ENCODE results near the gene ACVR1.

The ACVR1 gene

GRCh38 chr2:157857881-157858280 is 18.2 kb downstream of the ACVR1 start:
- DNase-seq (ENCODE audit: insufficient read length, low spot score): no peak
- FAIRE-seq: no peak

- FAIRE-seq (no peak), DNase-seq (ENCODE audit: insufficient read length, low spot score) (no peak)
Measured at GRCh38 chr2:157856187-157856515, 20.0 kb downstream of the ACVR1 start.

GRCh38 chr2:157853820-157854219 is 22.3 kb downstream of the ACVR1 start:
- FAIRE-seq (no peak), DNase-seq (ENCODE audit: insufficient read length, low spot score) (no peak)

- DNase-seq (ENCODE audit: insufficient read length, low spot score): no peak
- FAIRE-seq: no peak
Measured at GRCh38 chr2:157853211-157853610, 22.9 kb downstream of the ACVR1 start.

GRCh38 chr2:157849591-157849990 is 26.5 kb downstream of the ACVR1 start:
- DNase-seq (ENCODE audit: insufficient read length, low spot score): no peak
- no peak for FAIRE-seq

- DNase-seq (ENCODE audit: insufficient read length, low spot score): no peak
- no peak for FAIRE-seq
Measured at GRCh38 chr2:157848213-157848612, 27.9 kb downstream of the ACVR1 start.

- DNase-seq (ENCODE audit: insufficient read length, low spot score) (no peak), FAIRE-seq (no peak)
Measured at GRCh38 chr2:157845081-157845480, 31.0 kb downstream of the ACVR1 start.

- FAIRE-seq: no peak
- no peak for DNase-seq (ENCODE audit: insufficient read length, low spot score)
Measured at GRCh38 chr2:157843935-157844334, 32.2 kb downstream of the ACVR1 start.

- no peak for DNase-seq (ENCODE audit: insufficient read length, low spot score)
- no peak for FAIRE-seq
Measured at GRCh38 chr2:157843081-157843480, 33.0 kb downstream of the ACVR1 start.

GRCh38 chr2:157842106-157842879 is 33.8 kb downstream of the ACVR1 start:
- FAIRE-seq: no peak

GRCh38 chr2:157841485-157841884 is 34.6 kb downstream of the ACVR1 start:
- DNase-seq (ENCODE audit: insufficient read length, low spot score) (no peak), FAIRE-seq (no peak)

More at GRCh38 chr2:157842106-157842879, 33.8 kb downstream of the ACVR1 start:
- no peak for DNase-seq (ENCODE audit: insufficient read length, low spot score)

GRCh38 chr2:157840568-157841156 is 35.5 kb downstream of the ACVR1 start:
- DNase-seq (ENCODE audit: insufficient read length, low spot score): no peak

GRCh38 chr2:157839822-157840221 is 36.3 kb downstream of the ACVR1 start:
- no peak for FAIRE-seq
- no peak for DNase-seq (ENCODE audit: insufficient read length, low spot score)

More at GRCh38 chr2:157840568-157841156, 35.5 kb downstream of the ACVR1 start:
- FAIRE-seq: no peak

- FAIRE-seq: no peak
- DNase-seq (ENCODE audit: insufficient read length, low spot score): peak; percentile 43
Measured at GRCh38 chr2:157839162-157839801, 36.8 kb downstream of the ACVR1 start.

GRCh38 chr2:157838442-157839161 is 37.5 kb downstream of the ACVR1 start:
- DNase-seq (ENCODE audit: insufficient read length, low spot score): peak; percentile 45
- FAIRE-seq: no peak

GRCh38 chr2:157837851-157838441 is 38.2 kb downstream of the ACVR1 start:
- FAIRE-seq (no peak), DNase-seq (ENCODE audit: insufficient read length, low spot score) (no peak)

GRCh38 chr2:157836531-157836930 is 39.6 kb downstream of the ACVR1 start:
- FAIRE-seq: no peak

GRCh38 chr2:157835425-157835824 is 40.7 kb downstream of the ACVR1 start:
- no peak for FAIRE-seq

More at GRCh38 chr2:157836531-157836930, 39.6 kb downstream of the ACVR1 start:
- no peak for DNase-seq (ENCODE audit: insufficient read length, low spot score)

GRCh38 chr2:157835006-157835405 is 41.1 kb downstream of the ACVR1 start:
- no peak for DNase-seq (ENCODE audit: insufficient read length, low spot score)

More at GRCh38 chr2:157835425-157835824, 40.7 kb downstream of the ACVR1 start:
- no peak for DNase-seq (ENCODE audit: insufficient read length, low spot score)

GRCh38 chr2:157833721-157834120 is 42.4 kb downstream of the ACVR1 start:
- FAIRE-seq (no peak), DNase-seq (ENCODE audit: insufficient read length, low spot score) (no peak)

More at GRCh38 chr2:157835006-157835405, 41.1 kb downstream of the ACVR1 start:
- FAIRE-seq: no peak

Measured in HTR-8/SVneo (cell line).